ENCODE data around the gene C4A.

The C4A gene

DNA sequence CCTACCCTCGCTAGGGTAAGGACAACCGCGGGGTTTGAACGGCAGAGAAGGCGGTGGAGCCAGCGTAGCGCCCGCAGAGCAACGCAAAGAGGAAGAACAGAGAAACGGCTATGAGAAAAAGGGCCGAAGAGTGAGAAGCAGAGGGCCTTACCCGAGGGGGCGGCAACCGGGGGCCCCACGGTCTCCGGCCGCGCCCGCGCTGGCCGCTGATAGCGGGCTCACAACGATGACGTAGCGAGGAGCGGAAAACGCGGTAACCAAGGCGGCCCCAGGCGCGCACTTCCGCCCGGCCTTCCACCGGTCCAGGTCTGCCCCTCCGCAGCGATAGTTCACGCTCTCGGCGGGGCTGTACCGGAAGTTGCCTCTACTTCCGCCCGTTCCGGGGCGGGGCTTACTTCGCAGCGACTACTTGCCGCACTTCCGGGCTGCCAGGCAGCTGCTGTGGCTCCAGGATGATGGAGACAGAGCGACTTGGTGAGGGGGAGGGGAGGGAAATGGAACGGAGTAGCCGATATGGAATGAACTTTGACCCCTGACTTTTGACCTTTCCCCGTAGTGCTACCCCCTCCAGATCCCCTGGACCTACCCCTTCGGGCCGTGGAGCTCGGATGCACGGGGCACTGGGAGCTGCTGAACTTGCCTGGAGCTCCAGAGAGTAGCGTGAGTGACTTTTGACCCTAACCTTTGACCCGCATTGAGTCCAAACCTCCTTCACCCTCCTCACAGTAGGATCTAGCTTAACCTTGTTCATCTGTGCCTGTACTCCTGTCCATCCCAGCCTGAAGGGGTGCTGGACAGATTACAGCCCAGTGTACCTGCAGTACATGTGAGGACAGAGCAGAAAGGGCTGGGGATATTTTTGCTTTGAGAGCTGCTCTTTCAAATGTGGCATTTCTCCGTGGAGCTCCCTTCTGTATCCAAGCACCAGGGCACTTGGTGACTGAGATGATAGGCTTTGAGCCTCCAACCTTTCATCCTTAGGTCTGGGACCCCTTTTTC lies 22.8 kb upstream of the C4A start, which contains the start of the genes NELFE and SKIC2:
Gene NELFE, minus strand, starts transcription at position 231 of the 999 bp plus-strand sequence. CDS start 525 bp downstream, outside the sequence.
Gene SKIC2, plus strand, starts transcription at position 435 of the 999 bp plus-strand sequence. Its CDS starts 18 bp downstream, at position 453.
- H3K4me3 ChIP-seq (replicated peaks in 1 of 2; ENCODE audit: low read depth in 2 of 2, low read length in 2 of 2), result peak within 1 kb of the TSS; percentile 73 to 100
- TF ChIP-seq, protein P1, sequence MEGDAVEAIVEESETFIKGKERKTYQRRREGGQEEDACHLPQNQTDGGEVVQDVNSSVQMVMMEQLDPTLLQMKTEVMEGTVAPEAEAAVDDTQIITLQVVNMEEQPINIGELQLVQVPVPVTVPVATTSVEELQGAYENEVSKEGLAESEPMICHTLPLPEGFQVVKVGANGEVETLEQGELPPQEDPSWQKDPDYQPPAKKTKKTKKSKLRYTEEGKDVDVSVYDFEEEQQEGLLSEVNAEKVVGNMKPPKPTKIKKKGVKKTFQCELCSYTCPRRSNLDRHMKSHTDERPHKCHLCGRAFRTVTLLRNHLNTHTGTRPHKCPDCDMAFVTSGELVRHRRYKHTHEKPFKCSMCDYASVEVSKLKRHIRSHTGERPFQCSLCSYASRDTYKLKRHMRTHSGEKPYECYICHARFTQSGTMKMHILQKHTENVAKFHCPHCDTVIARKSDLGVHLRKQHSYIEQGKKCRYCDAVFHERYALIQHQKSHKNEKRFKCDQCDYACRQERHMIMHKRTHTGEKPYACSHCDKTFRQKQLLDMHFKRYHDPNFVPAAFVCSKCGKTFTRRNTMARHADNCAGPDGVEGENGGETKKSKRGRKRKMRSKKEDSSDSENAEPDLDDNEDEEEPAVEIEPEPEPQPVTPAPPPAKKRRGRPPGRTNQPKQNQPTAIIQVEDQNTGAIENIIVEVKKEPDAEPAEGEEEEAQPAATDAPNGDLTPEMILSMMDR (IDR thresholded peaks at IDR 0.05; ENCODE audit: low read depth, low read length), result no peak
- peak; percentile 98 to 99 for DNase-seq (ENCODE audit: low read depth in 2 of 2)

GRCh38 chr6:31961616-31962015 lies 20.2 kb upstream of the C4A start:
- DNase-seq (ENCODE audit: low read depth in 2 of 2), result no peak
- no peak overlapping the region for H3K4me3 ChIP-seq (replicated peaks in 1 of 2; ENCODE audit: low read depth in 2 of 2, low read length in 2 of 2)
- TF ChIP-seq, protein P1 (IDR thresholded peaks at IDR 0.05; ENCODE audit: low read depth, low read length), result no peak

GRCh38 chr6:31963921-31964320 lies 17.9 kb upstream of the C4A start:
- TF ChIP-seq, protein P1 (IDR thresholded peaks at IDR 0.05; ENCODE audit: low read depth, low read length), result no peak
- H3K4me3 ChIP-seq (replicated peaks in 1 of 2; ENCODE audit: low read depth in 2 of 2, low read length in 2 of 2), result no peak overlapping the region
- no peak for DNase-seq (ENCODE audit: low read depth in 2 of 2)

DNA sequence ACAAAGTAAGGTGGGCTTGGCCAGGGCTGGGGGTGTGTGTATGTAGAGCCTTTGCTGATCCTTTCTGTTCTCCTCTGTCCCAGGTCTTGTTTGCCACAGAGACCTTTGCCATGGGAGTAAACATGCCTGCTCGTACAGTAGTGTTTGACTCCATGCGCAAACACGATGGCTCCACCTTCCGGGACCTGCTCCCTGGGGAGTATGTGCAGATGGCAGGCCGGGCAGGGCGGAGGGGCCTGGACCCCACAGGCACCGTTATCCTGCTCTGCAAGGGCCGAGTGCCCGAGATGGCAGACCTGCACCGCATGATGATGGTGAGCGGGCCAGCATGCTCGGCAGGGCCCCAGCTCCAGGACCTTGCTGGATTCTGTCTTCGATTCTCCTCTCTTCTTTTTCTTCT lies 16.2 kb upstream of the C4A start:
- no peak overlapping the region for H3K4me3 ChIP-seq (replicated peaks in 1 of 2; ENCODE audit: low read depth in 2 of 2, low read length in 2 of 2)
- DNase-seq (ENCODE audit: low read depth in 2 of 2), result no peak
- TF ChIP-seq, protein P1 (IDR thresholded peaks at IDR 0.05; ENCODE audit: low read depth, low read length), result no peak

GRCh38 chr6:31966506-31966905 lies 15.4 kb upstream of the C4A start:
- H3K4me3 ChIP-seq (replicated peaks in 1 of 2; ENCODE audit: low read depth in 2 of 2, low read length in 2 of 2), result no peak overlapping the region
- TF ChIP-seq, protein P1 (IDR thresholded peaks at IDR 0.05; ENCODE audit: low read depth, low read length), result no peak
- no peak for DNase-seq (ENCODE audit: low read depth in 2 of 2)

DNA sequence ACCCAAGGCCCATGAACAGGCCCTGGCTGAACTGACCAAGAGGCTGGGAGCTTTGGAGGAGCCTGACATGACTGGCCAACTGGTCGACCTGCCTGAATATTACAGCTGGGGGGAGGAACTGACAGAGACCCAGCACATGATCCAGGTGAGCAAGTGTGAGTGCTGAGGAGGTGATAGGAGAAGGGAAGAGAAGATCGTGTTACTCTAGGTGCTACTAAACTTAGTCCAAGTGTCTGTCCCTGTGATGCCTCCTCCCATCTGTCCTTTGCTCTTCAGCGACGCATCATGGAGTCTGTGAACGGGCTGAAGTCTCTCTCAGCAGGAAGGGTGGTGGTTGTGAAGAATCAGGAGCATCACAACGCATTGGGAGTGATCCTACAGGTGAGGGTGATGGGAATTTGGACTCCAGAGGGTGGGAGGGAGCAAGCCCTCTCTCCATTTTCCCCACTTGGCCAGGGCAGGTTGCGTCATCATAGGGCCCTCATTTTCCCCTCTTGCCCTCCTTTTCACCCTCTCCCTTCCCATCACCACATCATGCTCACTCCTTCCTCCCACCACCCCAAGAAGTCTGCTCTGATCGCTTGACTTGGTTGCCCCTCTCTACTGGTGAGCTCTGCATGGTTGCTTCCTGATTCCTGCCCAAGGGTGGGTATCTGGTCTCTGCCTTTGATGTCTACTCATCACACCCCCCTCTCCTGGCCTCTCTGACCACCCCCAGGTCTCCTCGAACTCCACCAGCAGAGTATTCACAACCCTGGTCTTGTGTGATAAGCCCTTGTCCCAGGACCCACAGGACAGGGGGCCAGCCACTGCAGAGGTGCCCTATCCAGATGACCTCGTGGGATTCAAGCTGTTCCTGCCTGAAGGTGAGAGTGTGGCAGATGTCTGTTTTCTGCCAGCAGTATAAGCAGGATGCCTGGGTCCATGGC lies 14.6 kb upstream of the C4A start:
- no peak overlapping the region for H3K4me3 ChIP-seq (replicated peaks in 1 of 2; ENCODE audit: low read depth in 2 of 2, low read length in 2 of 2)
- TF ChIP-seq, protein P1 (IDR thresholded peaks at IDR 0.05; ENCODE audit: low read depth, low read length), result no peak
- no peak for DNase-seq (ENCODE audit: low read depth in 2 of 2)
